Kidney glomerular epithelial cell (primary cell): ENCODE results near the gene SCRT2.
A peak's percentile ranks its signal among the peaks of the same experiment; 100 is the strongest.

Experiments used
- DNase-seq: peaks from one replicate; lab custom pipeline; 2025; lab: John Stamatoyannopoulos, UW

Gene SCRT2

GRCh38 chr20:634148-634925, 41.3 kb downstream of the SCRT2 start:
- no peak for DNase-seq

- DNase-seq: no peak
Observed at GRCh38 chr20:631101-631500, 44.5 kb downstream of the SCRT2 start.

GRCh38 chr20:626579-626978, 49.0 kb downstream of the SCRT2 start:
- no peak for DNase-seq

- DNase-seq: no peak
Observed at GRCh38 chr20:625360-625932, 50.2 kb downstream of the SCRT2 start.

- no peak for DNase-seq
Observed at GRCh38 chr20:623704-624103, 51.9 kb downstream of the SCRT2 start.

- DNase-seq: no peak
Observed at GRCh38 chr20:623021-623420, 52.6 kb downstream of the SCRT2 start.

- DNase-seq: no peak
Observed at GRCh38 chr20:622161-622560, 53.4 kb downstream of the SCRT2 start.

- DNase-seq: peak; percentile 33
Observed at GRCh38 chr20:621125-621756, 54.4 kb downstream of the SCRT2 start.

GRCh38 chr20:620246-620645, 55.4 kb downstream of the SCRT2 start:
- no peak for DNase-seq

- DNase-seq: no peak
Observed at GRCh38 chr20:618980-619379, 56.6 kb downstream of the SCRT2 start.

- no peak for DNase-seq
Observed at GRCh38 chr20:617934-618690, 57.5 kb downstream of the SCRT2 start.

- no peak for DNase-seq
Observed at GRCh38 chr20:615514-615913, 60.1 kb downstream of the SCRT2 start.

GRCh38 chr20:611843-612185, 63.8 kb downstream of the SCRT2 start:
- DNase-seq: no peak
